Aorta (tissue), 5 donors: ENCODE data around the gene DDN. TPM values are rescaled to one million over a fixed set of nuclear protein-coding genes. Genes with fewer than 3 reads are reported as not detected.

ENCODE experiments used
- ATAC-seq: fragments of 200-7000 bp; cut with Tn5 transposase; one replicate; pipeline ENCODE4 v1.9.1; 2022; ENCODE audit warnings: moderate library complexity; ENCODE audit not compliant: low FRiP score
- DNase-seq, 2 donors: peaks; one replicate each; pipeline ENCODE4 v3.0.0-alpha.2; 2020
- H3K27ac ChIP-seq, 2 donors: one replicate each; pipeline ENCODE4 v1.5.1; 2013; ENCODE audit warnings: low read length in 2 of 2, mild to moderate bottlenecking in 2 of 2, moderate library complexity in 2 of 2, control low read depth in 1 of 2, inconsistent platforms in 1 of 2, low read depth in 1 of 2
- H3K27me3 ChIP-seq, 2 donors: one replicate each; pipeline ENCODE4 v1.6.1; 2013; ENCODE audit warnings: control low read depth in 1 of 2, low read length in 1 of 2, mild to moderate bottlenecking in 1 of 2, moderate library complexity in 1 of 2; ENCODE audit not compliant: insufficient read depth in 2 of 2, control insufficient read depth in 1 of 2
- H3K36me3 ChIP-seq, 2 donors: one replicate each; pipeline ENCODE4 v1.6.1; 2013; ENCODE audit warnings: control low read depth in 1 of 2, low read length in 1 of 2, mild to moderate bottlenecking in 1 of 2; ENCODE audit not compliant: insufficient read depth in 2 of 2, control insufficient read depth in 1 of 2
- H3K4me1 ChIP-seq, 2 donors: one replicate each; pipeline ENCODE4 v1.6.1; 2013; ENCODE audit warnings: low read length in 2 of 2, control low read depth in 1 of 2, mild to moderate bottlenecking in 1 of 2, moderate library complexity in 1 of 2; ENCODE audit not compliant: insufficient read depth in 2 of 2, control insufficient read depth in 1 of 2
- H3K4me3 ChIP-seq, 2 donors: one replicate each; pipeline ENCODE4 v1.5.1; 2013; ENCODE audit warnings: low read length in 2 of 2, control low read depth in 1 of 2, mild to moderate bottlenecking in 1 of 2
- H3K9me3 ChIP-seq: one replicate; pipeline ENCODE4 v1.6.1; 2013; ENCODE audit warnings: mild to moderate bottlenecking, low read length; ENCODE audit not compliant: control insufficient read depth
- WGBS, 2 donors: extraction: QIAGEN DNeasy Blood & Tissue Kit; methylation state at CpG; one replicate each; pipeline ENCODE4 v1.1.7; 2013; 5-methylcytosine and 5-hydroxymethylcytosine counted together
- intact Hi-C, 2 donors: fragments of 100-400 bp; cut with DNase I; formaldehyde crosslinking; loops; one replicate each; pipeline versions ENCODE4 v1.14.2 to v1.15.0; 2022
- polyA plus RNA-seq, 2 donors: library from polyadenylated mRNA; stranded (reverse); fragments of 200-250 nt; gene quantifications; one replicate each; pipeline ENCODE4 v1.2.3, GENCODE V29; 2013
- total RNA-seq, 2 donors: library from RNA; stranded (reverse); fragmentation: NEBNext Ultra II Directional; extraction: Animal tissue kit (Norgen Biotek cat#: 25700); gene quantifications; one replicate each; pipeline ENCODE4 v1.2.1, GENCODE V29; 2021
- donor health status: healthy with polysubstance abuse.
- donor health status: Bipolar disorder and iron deficiency.
- donor health status: DM: no; HTN: no; CAD: no.
- donor health status: DM: no; HTN: no; CAD: no.
- donor health status: DM: yes; HTN: yes; CAD: no.

The DDN gene
- total and polyA plus RNA-seq, 4 donors, result 0.10 to 0.50 TPM; not detected in 2

DNA sequence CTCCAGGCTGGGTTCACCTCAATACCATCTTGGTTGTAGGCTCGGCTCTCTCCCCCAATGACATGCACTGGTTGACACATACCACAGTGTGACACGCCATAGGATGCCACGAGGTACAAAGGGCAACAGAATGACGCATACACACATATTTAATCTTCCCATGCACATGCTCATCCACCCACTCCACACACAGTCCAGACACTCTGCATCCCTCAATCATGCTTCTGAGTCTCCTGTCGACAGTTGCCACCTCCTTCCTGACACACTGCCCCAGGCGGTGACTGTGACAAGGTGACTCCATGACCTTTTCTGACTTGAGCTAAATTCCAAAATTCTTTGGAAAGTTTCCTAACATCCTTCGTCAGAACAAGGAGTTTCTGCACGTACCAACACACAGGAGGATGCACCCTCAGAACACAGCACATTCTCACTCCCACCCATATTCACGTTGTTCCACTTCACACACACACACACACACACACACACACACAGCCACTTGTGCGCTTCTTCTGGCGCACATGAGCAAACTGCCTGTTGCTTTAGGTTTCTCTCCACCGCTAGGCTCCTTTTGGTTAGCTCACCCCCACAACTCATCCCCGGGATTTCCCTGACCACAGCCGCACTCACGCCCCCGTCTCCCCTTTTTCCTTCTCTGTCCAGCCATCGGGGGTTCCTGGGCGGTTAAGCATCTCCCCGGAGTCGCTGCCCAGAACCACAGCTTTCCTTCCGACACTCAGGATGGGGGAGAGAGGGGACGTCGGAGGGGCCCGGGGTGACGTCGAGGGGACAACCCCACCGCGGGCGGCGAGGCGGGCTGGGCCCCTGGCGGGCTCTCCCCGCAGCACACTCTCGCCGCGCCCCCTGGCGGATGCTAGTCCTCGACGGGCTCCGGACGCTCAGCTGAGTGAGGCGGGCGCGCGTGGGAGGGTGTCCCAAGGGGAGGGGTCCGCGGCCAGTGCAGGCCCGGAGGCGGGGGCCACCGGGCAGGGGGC is 21.6 kb downstream of the DDN start:
- 18 to 25% methylated on average over 34 to 50 of the region's 50 CpGs for WGBS, 2 donors
- intact Hi-C loops, result no loop called here

GRCh38 chr12:48973941-48974673 is 25.1 kb downstream of the DDN start:
- ATAC-seq, result peak; percentile 78
- peak; percentile 84 to 92 for DNase-seq
- Histone ChIP-seq H3K27ac (no peak overlapping the region), H3K27me3 (no peaks in the 10 kb centered on the region), H3K4me1 (no peaks in the 10 kb centered on the region), H3K4me3 (no peak overlapping the region), H3K9me3 (no peaks in the 10 kb centered on the region), H3K36me3 (no peaks in the 10 kb centered on the region)
- 23 to 26% methylated on average over 16 to 19 of the region's 19 CpGs for WGBS, 2 donors
- intact Hi-C loops, result no loop called here

More for the DNA sequence above, 21.6 kb downstream of the DDN start:
- H3K27me3 ChIP-seq, result no peaks in the 10 kb centered on the region
- no peaks in the 10 kb centered on the region for H3K4me1 ChIP-seq
- ATAC-seq, result peak; percentile 43
- H3K36me3 ChIP-seq, result no peaks in the 10 kb centered on the region
- no peak overlapping the region for H3K27ac ChIP-seq
- DNase-seq, result peak; percentile 81 to 95
- no peak overlapping the region for H3K4me3 ChIP-seq
- no peaks in the 10 kb centered on the region for H3K9me3 ChIP-seq

- H3K4me3 ChIP-seq, result no peak overlapping the region
- no peaks in the 10 kb centered on the region for H3K9me3 ChIP-seq
- 43 to 44% methylated on average over 12 of the region's 12 CpGs for WGBS, 2 donors
- ATAC-seq (peak; percentile 80), DNase-seq (peak; percentile 82 to 89)
- no peaks in the 10 kb centered on the region for H3K36me3 ChIP-seq
- intact Hi-C loops, result no loop called here
- no peaks in the 10 kb centered on the region for H3K27me3 ChIP-seq
- H3K27ac ChIP-seq, result no peak overlapping the region
- no peaks in the 10 kb centered on the region for H3K4me1 ChIP-seq
Observed at GRCh38 chr12:48973531-48973930, 25.6 kb downstream of the DDN start.

GRCh38 chr12:48972952-48973483 is 26.2 kb downstream of the DDN start:
- no peak for DNase-seq
- Histone ChIP-seq H3K4me1 (no peaks in the 10 kb centered on the region), H3K4me3 (no peak overlapping the region), H3K27ac (no peak overlapping the region), H3K9me3 (no peaks in the 10 kb centered on the region), H3K27me3 (no peaks in the 10 kb centered on the region), H3K36me3 (no peaks in the 10 kb centered on the region)
- intact Hi-C loops, result no loop called here
- 46 to 56% methylated on average over 3 of the region's 3 CpGs for WGBS, 2 donors
- no peak for ATAC-seq

GRCh38 chr12:48972213-48972951 is 26.8 kb downstream of the DDN start:
- Histone ChIP-seq H3K27ac (no peak overlapping the region), H3K27me3 (no peaks in the 10 kb centered on the region), H3K9me3 (no peaks in the 10 kb centered on the region), H3K4me1 (no peaks in the 10 kb centered on the region), H3K36me3 (no peaks in the 10 kb centered on the region), H3K4me3 (no peak overlapping the region)
- WGBS, 2 donors, result 28 to 29% methylated on average over 18 to 23 of the region's 23 CpGs
- intact Hi-C loops, result no loop called here
- ATAC-seq (no peak), DNase-seq (no peak)

DNA sequence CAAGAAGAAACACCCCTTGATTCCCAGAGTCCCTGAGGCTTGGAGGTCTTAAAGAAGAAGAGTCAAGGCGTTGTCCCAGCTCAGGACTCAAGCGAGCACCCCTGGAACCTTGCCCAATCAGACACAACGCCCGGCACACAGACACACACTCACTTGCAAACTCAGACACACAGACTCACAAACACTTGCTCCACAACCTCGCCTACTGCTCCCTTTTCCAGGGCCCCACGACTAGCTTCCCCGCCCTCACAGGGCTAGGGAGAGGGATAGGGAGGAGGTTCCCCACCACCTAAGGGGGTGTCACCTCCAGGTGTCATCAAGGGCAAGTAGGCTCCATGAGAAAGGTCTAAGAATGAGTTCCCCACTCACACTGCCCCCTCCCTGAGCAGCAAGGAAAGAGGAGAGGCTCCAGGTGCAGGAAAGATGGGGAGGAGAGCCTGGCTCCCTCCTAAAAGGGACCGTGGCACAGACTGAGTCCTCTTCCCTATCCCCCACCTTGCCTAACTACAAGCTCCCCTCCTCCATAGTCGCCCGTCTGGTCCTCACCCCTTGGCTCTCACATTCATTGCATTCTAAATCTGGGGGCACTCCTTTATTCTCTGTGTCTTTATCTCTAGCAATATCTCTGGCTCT is 28.4 kb downstream of the DDN start:
- Histone ChIP-seq H3K36me3 (no peaks in the 10 kb centered on the region), H3K27me3 (no peaks in the 10 kb centered on the region), H3K4me3 (no peak overlapping the region), H3K4me1 (no peaks in the 10 kb centered on the region), H3K27ac (no peak overlapping the region), H3K9me3 (no peaks in the 10 kb centered on the region)
- intact Hi-C loops, result no loop called here
- ATAC-seq, result no peak
- WGBS, 2 donors, result 45 to 47% methylated on average over 10 of the region's 10 CpGs
- DNase-seq, result no peak

GRCh38 chr12:48969833-48970701 is 29.1 kb downstream of the DDN start:
- H3K36me3 ChIP-seq, result no peaks in the 10 kb centered on the region
- DNase-seq (peak in 1 of 2 donors; percentile 81), ATAC-seq (peak; percentile 21)
- H3K9me3 ChIP-seq, result no peaks in the 10 kb centered on the region
- no peaks in the 10 kb centered on the region for H3K4me1 ChIP-seq
- no peak overlapping the region for H3K27ac ChIP-seq
- WGBS, 2 donors, result 15 to 16% methylated on average over 70 to 77 of the region's 77 CpGs
- no peak overlapping the region for H3K4me3 ChIP-seq
- intact Hi-C loops, result no loop called here
- no peaks in the 10 kb centered on the region for H3K27me3 ChIP-seq
